ENCODE data around the gene WWP2. TPM values are rescaled to one million over a fixed set of nuclear protein-coding genes. Genes with fewer than 3 reads are reported as not detected.

The WWP2 gene
- total RNA-seq, 1 donor from 2014 or later = 26.8 TPM

GRCh38 chr16:69934751-69935150, 172.6 kb downstream of the WWP2 start:
- no peak for TF ChIP-seq EZH2 (IDR thresholded peaks at IDR 0.05)
- no peak for TF ChIP-seq EZH2phosphoT487 (IDR thresholded peaks at IDR 0.05)
- no peak for TF ChIP-seq CTCF (IDR thresholded peaks at IDR 0.05)
- no peak overlapping the region for H3K27ac ChIP-seq
- H3K27me3 Mint-ChIP-seq (ENCODE audit: insufficient read depth, low read depth) = peaks cover 6% of the 10 kb centered on the region
- no peak overlapping the region for H3K27ac Mint-ChIP-seq
- no peaks in the 10 kb centered on the region for H3K9me3 Mint-ChIP-seq
- H3K9me3 ChIP-seq (ENCODE audit: low read depth) = no peaks in the 10 kb centered on the region
- no peaks in the 10 kb centered on the region for H3K27me3 ChIP-seq
- H3K4me3 Mint-ChIP-seq = no peak overlapping the region
- no peak overlapping the region for H3K4me3 ChIP-seq
- no peaks in the 10 kb centered on the region for H3K4me1 ChIP-seq
- peaks cover 19% of the 10 kb centered on the region for H3K36me3 Mint-ChIP-seq
- no peaks in the 10 kb centered on the region for H4K20me1 ChIP-seq (ENCODE audit: low read depth)
- H3K4me1 Mint-ChIP-seq = peaks cover 7% of the 10 kb centered on the region
- no peaks in the 10 kb centered on the region for H3K36me3 ChIP-seq
- no peak for DNase-seq (ENCODE audit: low spot score)
- H3K9ac ChIP-seq = no peak overlapping the region
- no peak overlapping the region for H3K4me2 ChIP-seq
- no peaks in the 10 kb centered on the region for H3F3A ChIP-seq (ENCODE audit: low read depth)
- H3K79me2 ChIP-seq (ENCODE audit: low read depth) = no peaks in the 10 kb centered on the region
- no peak overlapping the region for H2AFZ ChIP-seq (replicated peaks)

DNA sequence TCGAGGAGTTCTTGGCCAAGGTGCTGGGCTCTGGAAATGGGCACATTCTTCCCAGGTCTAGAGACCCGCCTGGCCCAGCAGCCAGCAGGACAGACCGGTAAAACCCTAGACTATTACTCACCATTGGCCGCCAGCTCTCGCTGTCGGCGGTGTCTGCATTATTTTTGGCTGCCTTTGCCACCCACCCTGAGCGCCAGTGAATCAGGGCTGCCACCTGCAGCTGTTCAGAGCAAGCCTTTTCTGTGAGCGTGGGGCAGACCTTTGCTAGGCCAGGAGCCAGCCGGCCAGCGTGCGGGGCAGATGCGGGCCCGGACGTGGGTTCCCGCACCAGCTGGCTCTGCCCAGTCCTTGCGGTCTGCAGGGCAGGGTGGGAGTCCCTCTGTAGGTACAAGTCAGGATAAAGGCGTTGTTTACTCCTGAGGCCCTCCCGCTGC, 173.2 kb downstream of the WWP2 start:
- Mint-ChIP-seq H3K9me3 (no peaks in the 10 kb centered on the region), H3K4me3 (no peak overlapping the region), H3K4me1 (peaks cover 9% of the 10 kb centered on the region), H3K27me3 (ENCODE audit: insufficient read depth, low read depth) (peaks cover 6% of the 10 kb centered on the region), H3K36me3 (peaks cover 19% of the 10 kb centered on the region), H3K27ac (no peak overlapping the region)
- H3K27me3 ChIP-seq = no peaks in the 10 kb centered on the region
- no peaks in the 10 kb centered on the region for H3K79me2 ChIP-seq (ENCODE audit: low read depth)
- no peak overlapping the region for H3K9ac ChIP-seq
- H3K9me3 ChIP-seq (ENCODE audit: low read depth) = no peaks in the 10 kb centered on the region
- H3K36me3 ChIP-seq = no peaks in the 10 kb centered on the region
- TF ChIP-seq EZH2 (IDR thresholded peaks at IDR 0.05) (no peak), EZH2phosphoT487 (IDR thresholded peaks at IDR 0.05) (no peak), CTCF (IDR thresholded peaks at IDR 0.05) (no peak)
- no peak for DNase-seq (ENCODE audit: low spot score)
- no peak overlapping the region for H2AFZ ChIP-seq (replicated peaks)
- no peaks in the 10 kb centered on the region for H4K20me1 ChIP-seq (ENCODE audit: low read depth)
- no peak overlapping the region for H3K27ac ChIP-seq
- no peaks in the 10 kb centered on the region for H3K4me1 ChIP-seq
- no peak overlapping the region for H3K4me3 ChIP-seq
- no peaks in the 10 kb centered on the region for H3F3A ChIP-seq (ENCODE audit: low read depth)
- no peak overlapping the region for H3K4me2 ChIP-seq

DNA sequence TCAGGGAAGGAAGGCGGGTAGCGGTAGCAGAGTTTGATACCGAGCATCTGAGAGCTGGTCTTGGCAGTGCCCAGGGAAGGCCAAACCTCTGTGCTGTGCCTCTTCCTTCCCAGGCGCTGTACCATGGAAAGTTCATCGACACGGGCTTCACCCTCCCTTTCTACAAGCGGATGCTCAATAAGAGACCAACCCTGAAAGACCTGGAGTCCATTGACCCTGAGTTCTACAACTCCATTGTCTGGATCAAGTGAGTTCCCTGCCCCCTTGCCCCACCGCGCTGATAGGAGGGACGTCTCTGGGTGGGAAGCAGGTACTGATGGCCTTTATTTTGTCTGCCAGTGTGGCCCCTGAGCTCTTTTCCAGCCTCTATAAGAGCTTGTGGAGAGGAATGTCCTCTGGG, 173.6 kb downstream of the WWP2 start:
- Histone ChIP-seq H3K9ac (no peak overlapping the region), H3K79me2 (ENCODE audit: low read depth) (no peaks in the 10 kb centered on the region), H3K4me3 (no peak overlapping the region), H3K27ac (no peak overlapping the region), H2AFZ (replicated peaks) (no peak overlapping the region), H3K4me2 (no peak overlapping the region), H3K9me3 (ENCODE audit: low read depth) (no peaks in the 10 kb centered on the region), H3K4me1 (no peaks in the 10 kb centered on the region), H3K27me3 (no peaks in the 10 kb centered on the region), H4K20me1 (ENCODE audit: low read depth) (no peaks in the 10 kb centered on the region), H3F3A (ENCODE audit: low read depth) (no peaks in the 10 kb centered on the region), H3K36me3 (no peaks in the 10 kb centered on the region)
- DNase-seq (ENCODE audit: low spot score) = no peak
- H3K36me3 Mint-ChIP-seq = peaks cover 19% of the 10 kb centered on the region
- H3K27me3 Mint-ChIP-seq (ENCODE audit: insufficient read depth, low read depth) = peaks cover 6% of the 10 kb centered on the region
- TF ChIP-seq EZH2phosphoT487 (IDR thresholded peaks at IDR 0.05) (no peak), EZH2 (IDR thresholded peaks at IDR 0.05) (no peak)
- H3K9me3 Mint-ChIP-seq = no peaks in the 10 kb centered on the region
- no peak overlapping the region for H3K27ac Mint-ChIP-seq
- H3K4me1 Mint-ChIP-seq = peaks cover 9% of the 10 kb centered on the region
- no peak overlapping the region for H3K4me3 Mint-ChIP-seq

DNA sequence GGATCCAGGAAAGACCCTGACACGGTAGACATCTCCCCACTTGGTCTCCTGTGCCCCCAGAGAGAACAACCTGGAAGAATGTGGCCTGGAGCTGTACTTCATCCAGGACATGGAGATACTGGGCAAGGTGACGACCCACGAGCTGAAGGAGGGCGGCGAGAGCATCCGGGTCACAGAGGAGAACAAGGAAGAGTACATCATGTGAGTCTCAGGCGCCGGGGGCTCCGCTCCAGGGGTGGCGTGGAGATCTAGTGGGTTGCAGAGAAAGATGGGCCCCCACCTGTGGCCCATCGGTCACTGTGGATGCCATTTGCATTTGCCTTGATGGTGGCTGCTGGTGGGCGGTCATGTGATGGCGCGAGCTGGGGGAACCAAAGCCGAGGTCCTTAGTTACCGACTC, 174.1 kb downstream of the WWP2 start:
- H3K4me2 ChIP-seq = no peak overlapping the region
- no peaks in the 10 kb centered on the region for H4K20me1 ChIP-seq (ENCODE audit: low read depth)
- no peak overlapping the region for H3K27ac ChIP-seq
- H3K9ac ChIP-seq = no peak overlapping the region
- no peak for TF ChIP-seq CTCF (IDR thresholded peaks at IDR 0.05)
- no peak for TF ChIP-seq EZH2 (IDR thresholded peaks at IDR 0.05)
- no peak for TF ChIP-seq EZH2phosphoT487 (IDR thresholded peaks at IDR 0.05)
- no peaks in the 10 kb centered on the region for H3K9me3 ChIP-seq (ENCODE audit: low read depth)
- no peaks in the 10 kb centered on the region for H3K4me1 ChIP-seq
- Mint-ChIP-seq H3K36me3 (peaks cover 16% of the 10 kb centered on the region), H3K9me3 (no peaks in the 10 kb centered on the region), H3K4me1 (peaks cover 12% of the 10 kb centered on the region), H3K27me3 (ENCODE audit: insufficient read depth, low read depth) (peaks cover 6% of the 10 kb centered on the region), H3K4me3 (no peak overlapping the region), H3K27ac (peak overlapping the region; percentile 26)
- H3K36me3 ChIP-seq = no peaks in the 10 kb centered on the region
- H2AFZ ChIP-seq (replicated peaks) = no peak overlapping the region
- H3K4me3 ChIP-seq = no peak overlapping the region
- no peaks in the 10 kb centered on the region for H3F3A ChIP-seq (ENCODE audit: low read depth)
- no peaks in the 10 kb centered on the region for H3K27me3 ChIP-seq
- no peak for DNase-seq (ENCODE audit: low spot score)
- no peaks in the 10 kb centered on the region for H3K79me2 ChIP-seq (ENCODE audit: low read depth)
